ENCODE data around the gene KIF2A. TPM values are rescaled to one million over a fixed set of nuclear protein-coding genes. Genes with fewer than 3 reads are reported as not detected.
A peak's percentile ranks its signal among the peaks of the same experiment; 100 is the strongest.

The KIF2A gene
- total RNA-seq, 1 experiment from 2014 or later = 86.1 TPM

- Histone ChIP-seq H3K27ac (ENCODE audit: insufficient read length, low read depth, low read length) (no peak overlapping the region), H3K4ac (ENCODE audit: low read depth, low read length) (no peak overlapping the region), H2BK15ac (ENCODE audit: low read depth, low read length) (no peak overlapping the region), H4K5ac (ENCODE audit: insufficient read length, low read depth, low read length) (no peak overlapping the region), H3K4me1 (ENCODE audit: insufficient read depth, low read length) (no peaks in the 10 kb centered on the region), H3K79me2 (ENCODE audit: insufficient read depth, low read length) (peaks cover 47% of the 10 kb centered on the region), H3K9ac (ENCODE audit: extremely low read depth, insufficient read length, low read length) (no peak overlapping the region), H2AFZ (ENCODE audit: low read length) (no peak overlapping the region), H4K8ac (replicated peaks; ENCODE audit: insufficient read length, low read depth, low read length) (no peak overlapping the region), H3K27me3 (ENCODE audit: insufficient read depth, low read length) (no peaks in the 10 kb centered on the region), H3K23ac (ENCODE audit: insufficient read length, low read depth, low read length) (no peak overlapping the region), H2BK12ac (ENCODE audit: insufficient read length, low read depth, low read length) (no peak overlapping the region), H2AK5ac (ENCODE audit: insufficient read length, low read length) (no peak overlapping the region), H2BK120ac (ENCODE audit: low read depth, low read length, poor library complexity, severe bottlenecking) (no peak overlapping the region), H4K20me1 (ENCODE audit: control insufficient read depth, insufficient read depth, insufficient read length) (no peaks in the 10 kb centered on the region), H3T11ph (ENCODE audit: low read length) (no peak overlapping the region), H4K91ac (ENCODE audit: insufficient read length, low read depth, low read length) (no peak overlapping the region), H3K9me3 (ENCODE audit: control insufficient read depth, low read depth, low read length) (no peaks in the 10 kb centered on the region), H3K4me2 (ENCODE audit: insufficient read depth, insufficient read length, low read length) (no peak overlapping the region), H3K79me1 (ENCODE audit: insufficient read depth, low read depth, low read length, poor library complexity, severe bottlenecking) (peaks cover 4% of the 10 kb centered on the region), H3K18ac (ENCODE audit: insufficient read length, low read depth, low read length) (no peak overlapping the region), H3K14ac (ENCODE audit: insufficient read depth, low read length) (no peak overlapping the region), H3K56ac (ENCODE audit: insufficient read length, low read depth, low read length) (no peak overlapping the region), H3K23me2 (ENCODE audit: insufficient read length, low read depth, low read length, poor library complexity, severe bottlenecking) (peaks cover 3% of the 10 kb centered on the region), H2BK5ac (ENCODE audit: insufficient read length, low read length) (no peak overlapping the region), H2BK20ac (ENCODE audit: low read depth, low read length, poor library complexity, severe bottlenecking) (no peak overlapping the region)
- WGBS (ENCODE audit: extremely low coverage, insufficient read length, low lambda C conversion rate) = no CpG with 5 or more reads among the region's 6 CpGs
- TF ChIP-seq, protein P1, sequence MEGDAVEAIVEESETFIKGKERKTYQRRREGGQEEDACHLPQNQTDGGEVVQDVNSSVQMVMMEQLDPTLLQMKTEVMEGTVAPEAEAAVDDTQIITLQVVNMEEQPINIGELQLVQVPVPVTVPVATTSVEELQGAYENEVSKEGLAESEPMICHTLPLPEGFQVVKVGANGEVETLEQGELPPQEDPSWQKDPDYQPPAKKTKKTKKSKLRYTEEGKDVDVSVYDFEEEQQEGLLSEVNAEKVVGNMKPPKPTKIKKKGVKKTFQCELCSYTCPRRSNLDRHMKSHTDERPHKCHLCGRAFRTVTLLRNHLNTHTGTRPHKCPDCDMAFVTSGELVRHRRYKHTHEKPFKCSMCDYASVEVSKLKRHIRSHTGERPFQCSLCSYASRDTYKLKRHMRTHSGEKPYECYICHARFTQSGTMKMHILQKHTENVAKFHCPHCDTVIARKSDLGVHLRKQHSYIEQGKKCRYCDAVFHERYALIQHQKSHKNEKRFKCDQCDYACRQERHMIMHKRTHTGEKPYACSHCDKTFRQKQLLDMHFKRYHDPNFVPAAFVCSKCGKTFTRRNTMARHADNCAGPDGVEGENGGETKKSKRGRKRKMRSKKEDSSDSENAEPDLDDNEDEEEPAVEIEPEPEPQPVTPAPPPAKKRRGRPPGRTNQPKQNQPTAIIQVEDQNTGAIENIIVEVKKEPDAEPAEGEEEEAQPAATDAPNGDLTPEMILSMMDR (conservative IDR thresholded peaks at IDR 0.05) = no peak
- Mint-ChIP-seq H3K36me3 (ENCODE audit: insufficient read depth in 1 of 3, low read depth in 3 of 3) (peaks cover 5 to 16% (median 15%) of the 10 kb centered on the region in 3 experiments; a peak in 4 of 7 replicates), H3K27me3 (ENCODE audit: low read depth) (peaks cover 7% of the 10 kb centered on the region; the same call in 1 of the 2 replicates), H3K27ac (no peak overlapping the region), H3K4me1 (peaks cover 31 to 32% of the 10 kb centered on the region in 2 experiments), H3K4me3 (peak overlapping the region; percentile 94 to 98; a peak in 3 of 5 replicates), H3K9me3 (no peaks in the 10 kb centered on the region)
- DNase-seq = no peak
These were observed 2.4 kb downstream of the KIF2A start for GRCh38 chr5:62308439-62308838.

Data from H9 (cell line).